Measurements from ENCODE around the gene INSC.

INSC gene

GRCh38 chr11:15201586-15201985, 86.9 kb downstream of the INSC start:
- no peak overlapping the region for H3K27ac ChIP-seq
- TF ChIP-seq ZFX (IDR thresholded peaks at IDR 0.05) = no peak
- no peak for TF ChIP-seq CTCF (conservative IDR thresholded peaks at IDR 0.05)

GRCh38 chr11:15202626-15203025, 87.9 kb downstream of the INSC start:
- TF ChIP-seq CTCF (conservative IDR thresholded peaks at IDR 0.05) (no peak), ZFX (IDR thresholded peaks at IDR 0.05) (no peak)

GRCh38 chr11:15204711-15205110, 90.0 kb downstream of the INSC start:
- H3K27ac ChIP-seq = no peak overlapping the region
- no peak for TF ChIP-seq ZFX (IDR thresholded peaks at IDR 0.05)
- TF ChIP-seq CTCF (conservative IDR thresholded peaks at IDR 0.05) = no peak

More at GRCh38 chr11:15202626-15203025, 87.9 kb downstream of the INSC start:
- H3K27ac ChIP-seq = no peak overlapping the region

GRCh38 chr11:15206791-15207190, 92.1 kb downstream of the INSC start:
- no peak overlapping the region for H3K27ac ChIP-seq
- TF ChIP-seq CTCF (conservative IDR thresholded peaks at IDR 0.05) = no peak
- no peak for TF ChIP-seq ZFX (IDR thresholded peaks at IDR 0.05)

- TF ChIP-seq CTCF (conservative IDR thresholded peaks at IDR 0.05) (peak; percentile 94), ZFX (IDR thresholded peaks at IDR 0.05) (no peak)
- H3K27ac ChIP-seq = no peak overlapping the region
Measured at GRCh38 chr11:15208378-15209222, 93.9 kb downstream of the INSC start.

GRCh38 chr11:15212876-15213275, 98.2 kb downstream of the INSC start:
- H3K27ac ChIP-seq = no peak overlapping the region

More at GRCh38 chr11:15212876-15213275, 98.2 kb downstream of the INSC start:
- TF ChIP-seq ZFX (IDR thresholded peaks at IDR 0.05) (no peak), CTCF (conservative IDR thresholded peaks at IDR 0.05) (no peak)
